ENCODE data around the gene SLC17A4.

DNA sequence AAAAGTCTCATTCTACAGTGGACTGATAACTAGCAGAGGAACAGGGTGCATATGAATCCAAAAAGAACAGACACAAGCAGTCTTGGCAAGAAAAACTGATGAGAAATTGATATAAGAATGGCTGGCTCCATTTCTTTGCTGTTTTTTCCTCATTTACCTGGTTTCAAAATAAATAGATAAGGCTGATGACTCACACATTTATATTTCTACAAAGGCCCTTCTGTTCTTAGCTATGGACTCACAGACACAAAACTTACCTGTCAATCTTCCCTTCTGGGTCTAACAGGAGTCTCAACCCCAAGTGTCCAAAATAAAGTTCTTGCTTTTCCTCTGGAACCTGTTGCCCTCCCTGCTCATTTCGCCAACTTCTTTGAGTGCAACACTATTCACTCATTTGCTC is 941 bp downstream of the SLC17A4 start:
- TF ChIP-seq POLR2AphosphoS5 (IDR thresholded peaks at IDR 0.05; ENCODE audit: insufficient read depth, low read depth, low read length) (no peak), EZH2 (IDR thresholded peaks at IDR 0.05; ENCODE audit: borderline replicate concordance, low read depth, low read length, severe bottlenecking) (no peak), GATA2 (IDR thresholded peaks at IDR 0.05; ENCODE audit: insufficient read depth, insufficient read length, low read depth, low read length) (no peak), POLR2A (IDR thresholded peaks at IDR 0.05; ENCODE audit: low read depth, low read length) (no peak)
- TF ChIP-seq, protein P1, sequence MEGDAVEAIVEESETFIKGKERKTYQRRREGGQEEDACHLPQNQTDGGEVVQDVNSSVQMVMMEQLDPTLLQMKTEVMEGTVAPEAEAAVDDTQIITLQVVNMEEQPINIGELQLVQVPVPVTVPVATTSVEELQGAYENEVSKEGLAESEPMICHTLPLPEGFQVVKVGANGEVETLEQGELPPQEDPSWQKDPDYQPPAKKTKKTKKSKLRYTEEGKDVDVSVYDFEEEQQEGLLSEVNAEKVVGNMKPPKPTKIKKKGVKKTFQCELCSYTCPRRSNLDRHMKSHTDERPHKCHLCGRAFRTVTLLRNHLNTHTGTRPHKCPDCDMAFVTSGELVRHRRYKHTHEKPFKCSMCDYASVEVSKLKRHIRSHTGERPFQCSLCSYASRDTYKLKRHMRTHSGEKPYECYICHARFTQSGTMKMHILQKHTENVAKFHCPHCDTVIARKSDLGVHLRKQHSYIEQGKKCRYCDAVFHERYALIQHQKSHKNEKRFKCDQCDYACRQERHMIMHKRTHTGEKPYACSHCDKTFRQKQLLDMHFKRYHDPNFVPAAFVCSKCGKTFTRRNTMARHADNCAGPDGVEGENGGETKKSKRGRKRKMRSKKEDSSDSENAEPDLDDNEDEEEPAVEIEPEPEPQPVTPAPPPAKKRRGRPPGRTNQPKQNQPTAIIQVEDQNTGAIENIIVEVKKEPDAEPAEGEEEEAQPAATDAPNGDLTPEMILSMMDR (IDR thresholded peaks at IDR 0.05; ENCODE audit: extremely low read depth in 1 of 2, insufficient read depth in 1 of 2, low read depth in 1 of 2, low read length in 2 of 2), result no peak
- TF ChIP-seq, protein P2, sequence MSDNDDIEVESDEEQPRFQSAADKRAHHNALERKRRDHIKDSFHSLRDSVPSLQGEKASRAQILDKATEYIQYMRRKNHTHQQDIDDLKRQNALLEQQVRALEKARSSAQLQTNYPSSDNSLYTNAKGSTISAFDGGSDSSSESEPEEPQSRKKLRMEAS (IDR thresholded peaks at IDR 0.05; ENCODE audit: insufficient read depth, insufficient read length), result no peak
